NCI-H2196 (cell line): ENCODE measurements around the gene NRN1L.

Source experiments
- DNase-seq: peaks from one replicate; lab custom pipeline; 2025; ENCODE audit not compliant: unreplicated experiment; lab: John Stamatoyannopoulos, UW

The NRN1L gene

DNA sequence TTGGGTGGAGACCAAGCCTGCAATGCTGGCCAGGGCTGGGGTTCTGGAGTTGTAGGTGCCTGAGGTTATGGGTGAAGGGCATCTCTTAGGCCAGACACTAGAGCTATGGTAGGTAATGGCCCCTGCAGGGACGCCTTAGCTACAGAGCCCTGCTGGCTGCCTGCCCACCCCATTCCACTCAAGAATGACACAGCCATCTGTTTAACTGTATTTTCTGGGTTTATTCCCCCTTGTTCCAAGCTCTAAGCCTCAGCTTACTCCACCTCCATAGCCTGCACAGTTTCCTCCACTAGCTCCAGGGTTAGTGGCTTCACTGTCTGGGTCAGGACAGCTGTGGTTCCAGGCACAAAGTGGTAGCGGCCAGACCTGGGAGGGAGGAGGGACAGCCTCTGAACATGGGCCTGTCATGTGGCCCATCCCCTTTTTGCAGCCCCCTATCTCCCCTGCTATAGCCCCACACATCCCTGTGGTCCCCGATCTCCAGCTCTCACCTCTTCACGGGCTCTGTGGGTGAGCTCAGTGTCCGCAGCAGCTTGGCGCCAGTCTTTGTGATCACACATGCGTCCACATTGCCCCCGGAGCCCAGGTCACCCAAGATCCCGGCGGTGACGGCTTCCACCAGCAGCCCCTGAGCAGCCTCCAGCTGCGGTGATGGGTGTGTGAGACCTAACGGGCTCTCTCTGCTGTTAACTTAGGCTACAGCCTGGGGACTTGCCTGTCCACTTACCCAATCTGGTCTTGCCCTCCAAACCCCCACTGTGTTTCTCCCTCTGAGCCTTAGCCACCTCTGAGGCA lies 49.8 kb downstream of the NRN1L start:
- DNase-seq, result no peak

GRCh38 chr16:67935101-67935401 lies 50.4 kb downstream of the NRN1L start:
- DNase-seq, result no peak

GRCh38 chr16:67935402-67936123 lies 50.9 kb downstream of the NRN1L start:
- peak; percentile 91 for DNase-seq
